ENCODE measurements around the gene DEPP1.

DNA sequence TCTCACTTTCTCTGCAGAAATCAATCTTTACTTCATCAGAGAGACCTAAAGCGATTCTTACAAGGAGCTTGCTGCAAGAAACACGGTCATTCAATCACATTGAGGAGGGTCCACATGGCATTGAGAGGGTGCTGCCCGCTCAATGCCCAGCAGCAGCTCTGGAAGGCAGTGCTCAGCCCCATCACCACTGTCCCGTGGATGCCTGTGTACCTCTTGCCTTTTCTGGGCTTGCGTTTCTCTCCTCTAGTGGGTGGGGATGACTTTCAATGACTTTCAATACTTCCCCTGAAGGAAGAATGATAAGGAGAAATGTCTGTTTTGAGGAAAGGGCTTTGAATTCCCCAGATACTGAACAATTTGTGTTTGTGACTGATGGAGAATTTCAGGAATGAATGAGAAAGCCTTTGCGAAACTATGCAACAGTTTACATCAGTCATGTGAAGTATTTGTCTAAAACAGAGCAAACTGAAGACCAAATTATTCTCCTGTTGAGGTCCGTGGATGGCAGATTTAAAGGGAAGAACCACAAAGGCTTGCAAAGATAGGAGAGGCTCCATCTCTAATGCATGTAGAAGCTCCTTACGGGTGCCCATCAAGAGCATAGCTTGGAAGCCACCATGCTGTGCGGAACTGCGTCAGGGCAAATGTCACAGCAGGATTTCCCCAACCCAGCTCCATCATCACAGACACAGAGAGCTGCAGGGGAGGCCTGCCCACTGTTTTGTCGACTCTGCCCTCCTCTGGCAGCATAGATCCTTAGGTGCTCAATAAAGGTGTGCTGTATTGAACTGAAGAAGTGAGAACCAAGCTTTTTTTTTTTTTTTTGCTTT is 15.5 kb upstream of the DEPP1 start:
- no peak for TF ChIP-seq TAF1 (conservative IDR thresholded peaks at IDR 0.05)
- TF ChIP-seq, protein P1, sequence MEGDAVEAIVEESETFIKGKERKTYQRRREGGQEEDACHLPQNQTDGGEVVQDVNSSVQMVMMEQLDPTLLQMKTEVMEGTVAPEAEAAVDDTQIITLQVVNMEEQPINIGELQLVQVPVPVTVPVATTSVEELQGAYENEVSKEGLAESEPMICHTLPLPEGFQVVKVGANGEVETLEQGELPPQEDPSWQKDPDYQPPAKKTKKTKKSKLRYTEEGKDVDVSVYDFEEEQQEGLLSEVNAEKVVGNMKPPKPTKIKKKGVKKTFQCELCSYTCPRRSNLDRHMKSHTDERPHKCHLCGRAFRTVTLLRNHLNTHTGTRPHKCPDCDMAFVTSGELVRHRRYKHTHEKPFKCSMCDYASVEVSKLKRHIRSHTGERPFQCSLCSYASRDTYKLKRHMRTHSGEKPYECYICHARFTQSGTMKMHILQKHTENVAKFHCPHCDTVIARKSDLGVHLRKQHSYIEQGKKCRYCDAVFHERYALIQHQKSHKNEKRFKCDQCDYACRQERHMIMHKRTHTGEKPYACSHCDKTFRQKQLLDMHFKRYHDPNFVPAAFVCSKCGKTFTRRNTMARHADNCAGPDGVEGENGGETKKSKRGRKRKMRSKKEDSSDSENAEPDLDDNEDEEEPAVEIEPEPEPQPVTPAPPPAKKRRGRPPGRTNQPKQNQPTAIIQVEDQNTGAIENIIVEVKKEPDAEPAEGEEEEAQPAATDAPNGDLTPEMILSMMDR (IDR thresholded peaks at IDR 0.05; ENCODE audit: low read depth, low read length, missing input control) = no peak
- TF ChIP-seq HNF4A (conservative IDR thresholded peaks at IDR 0.05) = no peak
- no peak for TF ChIP-seq ATF3 (IDR thresholded peaks at IDR 0.05)
- TF ChIP-seq RAD21 (IDR thresholded peaks at IDR 0.05) = no peak
- TF ChIP-seq, protein P2, sequence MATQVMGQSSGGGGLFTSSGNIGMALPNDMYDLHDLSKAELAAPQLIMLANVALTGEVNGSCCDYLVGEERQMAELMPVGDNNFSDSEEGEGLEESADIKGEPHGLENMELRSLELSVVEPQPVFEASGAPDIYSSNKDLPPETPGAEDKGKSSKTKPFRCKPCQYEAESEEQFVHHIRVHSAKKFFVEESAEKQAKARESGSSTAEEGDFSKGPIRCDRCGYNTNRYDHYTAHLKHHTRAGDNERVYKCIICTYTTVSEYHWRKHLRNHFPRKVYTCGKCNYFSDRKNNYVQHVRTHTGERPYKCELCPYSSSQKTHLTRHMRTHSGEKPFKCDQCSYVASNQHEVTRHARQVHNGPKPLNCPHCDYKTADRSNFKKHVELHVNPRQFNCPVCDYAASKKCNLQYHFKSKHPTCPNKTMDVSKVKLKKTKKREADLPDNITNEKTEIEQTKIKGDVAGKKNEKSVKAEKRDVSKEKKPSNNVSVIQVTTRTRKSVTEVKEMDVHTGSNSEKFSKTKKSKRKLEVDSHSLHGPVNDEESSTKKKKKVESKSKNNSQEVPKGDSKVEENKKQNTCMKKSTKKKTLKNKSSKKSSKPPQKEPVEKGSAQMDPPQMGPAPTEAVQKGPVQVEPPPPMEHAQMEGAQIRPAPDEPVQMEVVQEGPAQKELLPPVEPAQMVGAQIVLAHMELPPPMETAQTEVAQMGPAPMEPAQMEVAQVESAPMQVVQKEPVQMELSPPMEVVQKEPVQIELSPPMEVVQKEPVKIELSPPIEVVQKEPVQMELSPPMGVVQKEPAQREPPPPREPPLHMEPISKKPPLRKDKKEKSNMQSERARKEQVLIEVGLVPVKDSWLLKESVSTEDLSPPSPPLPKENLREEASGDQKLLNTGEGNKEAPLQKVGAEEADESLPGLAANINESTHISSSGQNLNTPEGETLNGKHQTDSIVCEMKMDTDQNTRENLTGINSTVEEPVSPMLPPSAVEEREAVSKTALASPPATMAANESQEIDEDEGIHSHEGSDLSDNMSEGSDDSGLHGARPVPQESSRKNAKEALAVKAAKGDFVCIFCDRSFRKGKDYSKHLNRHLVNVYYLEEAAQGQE (IDR thresholded peaks at IDR 0.05) = no peak
- no peak for TF ChIP-seq ZBTB33 (IDR thresholded peaks at IDR 0.05)
- no peak for TF ChIP-seq RXRA (IDR thresholded peaks at IDR 0.05)
- no peak for TF ChIP-seq JUND (IDR thresholded peaks at IDR 0.05)
- no peak for TF ChIP-seq SP1 (IDR thresholded peaks at IDR 0.05)
- TF ChIP-seq EGR1 (IDR thresholded peaks at IDR 0.05; ENCODE audit: low read depth in 2 of 2) = no peak
- no peak for TF ChIP-seq YY1 (IDR thresholded peaks at IDR 0.05)
- TF ChIP-seq HNF4G (IDR thresholded peaks at IDR 0.05) = no peak
- TF ChIP-seq, protein P3, sequence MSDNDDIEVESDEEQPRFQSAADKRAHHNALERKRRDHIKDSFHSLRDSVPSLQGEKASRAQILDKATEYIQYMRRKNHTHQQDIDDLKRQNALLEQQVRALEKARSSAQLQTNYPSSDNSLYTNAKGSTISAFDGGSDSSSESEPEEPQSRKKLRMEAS (IDR thresholded peaks at IDR 0.05) = no peak
